ENCODE measurements around the gene MRPL14.
A peak's percentile ranks its signal among the peaks of the same experiment; 100 is the strongest.

MRPL14 gene

GRCh38 chr6:44127186-44128019, at the start of gene MRPL14, which contains the start of gene TMEM63B:
Gene MRPL14, minus strand, starts transcription at chr6:44127452. Its CDS starts 10,841 bp downstream, at chr6:44116611.
Gene TMEM63B, plus strand, starts transcription at chr6:44127554. Its CDS starts 7,031 bp downstream, at chr6:44134585.
- peak within 1 kb of the TSS; percentile 63 to 85 for H3K4me3 ChIP-seq (ENCODE audit: low read length in 2 of 2)
- H3K27me3 ChIP-seq (ENCODE audit: control insufficient read depth in 1 of 2, insufficient read depth in 2 of 2, low read length in 2 of 2): no peaks in the 10 kb centered on the region
- H3K36me3 ChIP-seq (ENCODE audit: control insufficient read depth in 2 of 2, insufficient read depth in 2 of 2, low read length in 2 of 2): no peaks in the 10 kb centered on the region
- H3K27ac ChIP-seq (ENCODE audit: low read length): peak within 1 kb of the TSS; percentile 31
- peaks cover 20% of the 10 kb centered on the region for H3K4me1 ChIP-seq (ENCODE audit: control insufficient read depth, insufficient read depth, low read length)
- peak within 1 kb of the TSS; percentile 77 to 78 for H3K9ac ChIP-seq (ENCODE audit: low read length in 2 of 2)
- no peaks in the 10 kb centered on the region for H3K9me3 ChIP-seq (ENCODE audit: control insufficient read depth in 2 of 2, low read length in 2 of 2)

GRCh38 chr6:44176130-44176761, 49.0 kb upstream of the MRPL14 start:
- no peaks in the 10 kb centered on the region for H3K9me3 ChIP-seq (ENCODE audit: control insufficient read depth in 2 of 2, low read length in 2 of 2)
- H3K27me3 ChIP-seq (ENCODE audit: control insufficient read depth in 1 of 2, insufficient read depth in 2 of 2, low read length in 2 of 2): no peaks in the 10 kb centered on the region
- H3K27ac ChIP-seq (ENCODE audit: low read length): no peak overlapping the region
- H3K4me3 ChIP-seq (ENCODE audit: low read length in 2 of 2): no peak overlapping the region
- H3K36me3 ChIP-seq (ENCODE audit: control insufficient read depth in 2 of 2, insufficient read depth in 2 of 2, low read length in 2 of 2): no peaks in the 10 kb centered on the region
- H3K9ac ChIP-seq (ENCODE audit: low read length in 2 of 2): no peak overlapping the region
- H3K4me1 ChIP-seq (ENCODE audit: control insufficient read depth, insufficient read depth, low read length): peaks cover 8% of the 10 kb centered on the region

- Histone ChIP-seq H3K9ac (ENCODE audit: low read length in 2 of 2) (no peak overlapping the region), H3K27me3 (ENCODE audit: control insufficient read depth in 1 of 2, insufficient read depth in 2 of 2, low read length in 2 of 2) (no peaks in the 10 kb centered on the region), H3K4me1 (ENCODE audit: control insufficient read depth, insufficient read depth, low read length) (peaks cover 8% of the 10 kb centered on the region), H3K9me3 (ENCODE audit: control insufficient read depth in 2 of 2, low read length in 2 of 2) (no peaks in the 10 kb centered on the region), H3K36me3 (ENCODE audit: control insufficient read depth in 2 of 2, insufficient read depth in 2 of 2, low read length in 2 of 2) (no peaks in the 10 kb centered on the region), H3K27ac (ENCODE audit: low read length) (no peak overlapping the region), H3K4me3 (ENCODE audit: low read length in 2 of 2) (peak overlapping the region in 1 of 2 donors; percentile 58)
Measured at GRCh38 chr6:44172731-44173500, 45.7 kb upstream of the MRPL14 start.

GRCh38 chr6:44171899-44172546, 44.8 kb upstream of the MRPL14 start:
- Histone ChIP-seq H3K4me3 (ENCODE audit: low read length in 2 of 2) (no peak overlapping the region), H3K36me3 (ENCODE audit: control insufficient read depth in 2 of 2, insufficient read depth in 2 of 2, low read length in 2 of 2) (no peaks in the 10 kb centered on the region), H3K4me1 (ENCODE audit: control insufficient read depth, insufficient read depth, low read length) (peaks cover 8% of the 10 kb centered on the region), H3K9me3 (ENCODE audit: control insufficient read depth in 2 of 2, low read length in 2 of 2) (no peaks in the 10 kb centered on the region), H3K27ac (ENCODE audit: low read length) (no peak overlapping the region), H3K9ac (ENCODE audit: low read length in 2 of 2) (no peak overlapping the region), H3K27me3 (ENCODE audit: control insufficient read depth in 1 of 2, insufficient read depth in 2 of 2, low read length in 2 of 2) (no peaks in the 10 kb centered on the region)

- Histone ChIP-seq H3K9ac (ENCODE audit: low read length in 2 of 2) (no peak overlapping the region), H3K27ac (ENCODE audit: low read length) (no peak overlapping the region), H3K4me1 (ENCODE audit: control insufficient read depth, insufficient read depth, low read length) (peaks cover 8% of the 10 kb centered on the region), H3K9me3 (ENCODE audit: control insufficient read depth in 2 of 2, low read length in 2 of 2) (no peaks in the 10 kb centered on the region), H3K27me3 (ENCODE audit: control insufficient read depth in 1 of 2, insufficient read depth in 2 of 2, low read length in 2 of 2) (no peaks in the 10 kb centered on the region), H3K36me3 (ENCODE audit: control insufficient read depth in 2 of 2, insufficient read depth in 2 of 2, low read length in 2 of 2) (no peaks in the 10 kb centered on the region), H3K4me3 (ENCODE audit: low read length in 2 of 2) (no peak overlapping the region)
Measured at GRCh38 chr6:44169886-44170570, 42.8 kb upstream of the MRPL14 start.

- Histone ChIP-seq H3K27ac (ENCODE audit: low read length) (no peak overlapping the region), H3K4me1 (ENCODE audit: control insufficient read depth, insufficient read depth, low read length) (peaks cover 8% of the 10 kb centered on the region), H3K9ac (ENCODE audit: low read length in 2 of 2) (no peak overlapping the region), H3K4me3 (ENCODE audit: low read length in 2 of 2) (no peak overlapping the region), H3K36me3 (ENCODE audit: control insufficient read depth in 2 of 2, insufficient read depth in 2 of 2, low read length in 2 of 2) (no peaks in the 10 kb centered on the region), H3K27me3 (ENCODE audit: control insufficient read depth in 1 of 2, insufficient read depth in 2 of 2, low read length in 2 of 2) (no peaks in the 10 kb centered on the region), H3K9me3 (ENCODE audit: control insufficient read depth in 2 of 2, low read length in 2 of 2) (no peaks in the 10 kb centered on the region)
Measured at GRCh38 chr6:44169154-44169553, 41.9 kb upstream of the MRPL14 start.

GRCh38 chr6:44167567-44167966, 40.3 kb upstream of the MRPL14 start:
- H3K4me3 ChIP-seq (ENCODE audit: low read length in 2 of 2): no peak overlapping the region
- no peak overlapping the region for H3K27ac ChIP-seq (ENCODE audit: low read length)
- peaks cover 7 to 8% of the 10 kb centered on the region in 2 donors for H3K27me3 ChIP-seq (ENCODE audit: control insufficient read depth in 1 of 2, insufficient read depth in 2 of 2, low read length in 2 of 2)
- no peak overlapping the region for H3K9ac ChIP-seq (ENCODE audit: low read length in 2 of 2)
- no peaks in the 10 kb centered on the region for H3K9me3 ChIP-seq (ENCODE audit: control insufficient read depth in 2 of 2, low read length in 2 of 2)
- H3K36me3 ChIP-seq (ENCODE audit: control insufficient read depth in 2 of 2, insufficient read depth in 2 of 2, low read length in 2 of 2): no peaks in the 10 kb centered on the region
- H3K4me1 ChIP-seq (ENCODE audit: control insufficient read depth, insufficient read depth, low read length): peaks cover 1% of the 10 kb centered on the region

- H3K36me3 ChIP-seq (ENCODE audit: control insufficient read depth in 2 of 2, insufficient read depth in 2 of 2, low read length in 2 of 2): no peaks in the 10 kb centered on the region
Measured at GRCh38 chr6:44166591-44167184, 39.4 kb upstream of the MRPL14 start.

GRCh38 chr6:44166116-44166515, 38.9 kb upstream of the MRPL14 start:
- H3K4me3 ChIP-seq (ENCODE audit: low read length in 2 of 2): no peak overlapping the region
- peaks cover 8% of the 10 kb centered on the region in 2 donors for H3K27me3 ChIP-seq (ENCODE audit: control insufficient read depth in 1 of 2, insufficient read depth in 2 of 2, low read length in 2 of 2)
- H3K9me3 ChIP-seq (ENCODE audit: control insufficient read depth in 2 of 2, low read length in 2 of 2): no peaks in the 10 kb centered on the region
- H3K9ac ChIP-seq (ENCODE audit: low read length in 2 of 2): no peak overlapping the region
- H3K4me1 ChIP-seq (ENCODE audit: control insufficient read depth, insufficient read depth, low read length): no peaks in the 10 kb centered on the region
- no peaks in the 10 kb centered on the region for H3K36me3 ChIP-seq (ENCODE audit: control insufficient read depth in 2 of 2, insufficient read depth in 2 of 2, low read length in 2 of 2)
- H3K27ac ChIP-seq (ENCODE audit: low read length): no peak overlapping the region

More at GRCh38 chr6:44166591-44167184, 39.4 kb upstream of the MRPL14 start:
- no peak overlapping the region for H3K27ac ChIP-seq (ENCODE audit: low read length)
- no peaks in the 10 kb centered on the region for H3K9me3 ChIP-seq (ENCODE audit: control insufficient read depth in 2 of 2, low read length in 2 of 2)
- no peak overlapping the region for H3K9ac ChIP-seq (ENCODE audit: low read length in 2 of 2)
- no peak overlapping the region for H3K4me3 ChIP-seq (ENCODE audit: low read length in 2 of 2)
- peaks cover 8% of the 10 kb centered on the region in 2 donors for H3K27me3 ChIP-seq (ENCODE audit: control insufficient read depth in 1 of 2, insufficient read depth in 2 of 2, low read length in 2 of 2)
- H3K4me1 ChIP-seq (ENCODE audit: control insufficient read depth, insufficient read depth, low read length): no peaks in the 10 kb centered on the region
